ENCODE results near the gene EGFR.

EGFR gene

DNA sequence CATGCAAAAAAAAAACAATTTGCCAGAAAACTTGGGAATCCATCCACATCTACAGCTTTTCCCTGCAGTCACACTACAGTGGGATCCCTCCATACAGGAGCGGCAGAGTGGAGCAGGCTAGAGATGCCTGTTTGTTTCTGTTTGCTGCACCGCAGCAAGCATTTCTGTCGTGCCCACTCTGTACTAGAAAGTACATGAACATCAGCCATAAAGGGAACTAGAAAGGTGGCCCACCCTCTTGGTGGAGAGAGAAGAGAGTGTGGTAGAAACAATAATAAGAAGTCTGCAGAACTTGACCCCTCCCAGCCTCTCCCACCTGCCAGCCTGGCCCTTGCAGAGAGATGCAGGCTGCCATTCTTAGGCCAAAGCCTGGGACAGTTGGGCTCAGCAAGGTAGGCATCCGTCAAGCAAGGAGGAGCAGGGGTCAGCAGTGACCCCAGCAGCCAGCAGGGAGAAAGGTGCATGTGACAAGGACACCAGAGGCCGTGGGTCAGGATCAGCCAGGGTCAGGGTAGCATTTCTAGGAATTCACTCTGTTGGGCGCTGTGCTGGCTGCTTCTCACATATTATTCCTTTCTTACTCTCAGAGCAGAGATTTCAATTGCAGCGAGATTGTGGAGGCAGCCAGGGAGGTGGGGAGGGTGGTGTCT lies 171.8 kb downstream of the EGFR start:
- DNase-seq (ENCODE audit: low spot score), result no peak

DNA sequence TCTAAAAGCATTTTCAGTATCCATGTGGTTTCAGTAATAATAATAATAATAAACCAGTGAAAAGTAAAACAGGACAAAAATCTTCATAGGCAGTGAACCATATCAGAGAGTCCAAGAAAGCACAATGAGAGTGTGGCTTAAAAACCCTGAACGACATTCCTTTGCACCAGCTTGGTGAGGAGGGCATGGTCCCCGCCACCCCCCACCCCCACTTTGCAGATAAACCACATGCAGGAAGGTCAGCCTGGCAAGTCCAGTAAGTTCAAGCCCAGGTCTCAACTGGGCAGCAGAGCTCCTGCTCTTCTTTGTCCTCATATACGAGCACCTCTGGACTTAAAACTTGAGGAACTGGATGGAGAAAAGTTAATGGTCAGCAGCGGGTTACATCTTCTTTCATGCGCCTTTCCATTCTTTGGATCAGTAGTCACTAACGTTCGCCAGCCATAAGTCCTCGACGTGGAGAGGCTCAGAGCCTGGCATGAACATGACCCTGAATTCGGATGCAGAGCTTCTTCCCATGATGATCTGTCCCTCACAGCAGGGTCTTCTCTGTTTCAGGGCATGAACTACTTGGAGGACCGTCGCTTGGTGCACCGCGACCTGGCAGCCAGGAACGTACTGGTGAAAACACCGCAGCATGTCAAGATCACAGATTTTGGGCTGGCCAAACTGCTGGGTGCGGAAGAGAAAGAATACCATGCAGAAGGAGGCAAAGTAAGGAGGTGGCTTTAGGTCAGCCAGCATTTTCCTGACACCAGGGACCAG lies 172.5 kb downstream of the EGFR start:
- no peak for DNase-seq (ENCODE audit: low spot score)

DNA sequence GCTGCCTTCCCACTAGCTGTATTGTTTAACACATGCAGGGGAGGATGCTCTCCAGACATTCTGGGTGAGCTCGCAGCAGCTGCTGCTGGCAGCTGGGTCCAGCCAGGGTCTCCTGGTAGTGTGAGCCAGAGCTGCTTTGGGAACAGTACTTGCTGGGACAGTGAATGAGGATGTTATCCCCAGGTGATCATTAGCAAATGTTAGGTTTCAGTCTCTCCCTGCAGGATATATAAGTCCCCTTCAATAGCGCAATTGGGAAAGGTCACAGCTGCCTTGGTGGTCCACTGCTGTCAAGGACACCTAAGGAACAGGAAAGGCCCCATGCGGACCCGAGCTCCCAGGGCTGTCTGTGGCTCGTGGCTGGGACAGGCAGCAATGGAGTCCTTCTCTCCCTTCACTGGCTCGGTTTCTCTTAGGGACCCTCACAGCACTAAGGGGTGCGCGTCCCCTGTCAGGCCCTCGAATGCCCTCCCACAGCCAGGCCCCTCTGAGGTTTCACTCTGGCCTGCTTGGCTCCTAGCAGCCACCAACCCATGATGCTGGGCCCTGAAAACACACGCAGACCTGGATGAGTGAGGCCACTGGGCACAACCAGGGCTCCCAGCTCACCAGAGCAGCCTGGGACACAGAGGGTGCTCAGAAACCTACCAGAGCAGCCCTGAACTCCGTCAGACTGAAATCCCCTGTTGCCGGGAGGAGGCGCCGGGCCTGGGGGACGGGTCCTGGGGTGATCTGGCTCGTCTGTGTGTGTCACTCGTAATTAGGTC lies 173.3 kb downstream of the EGFR start:
- DNase-seq (ENCODE audit: low spot score), result no peak

- no peak for DNase-seq (ENCODE audit: low spot score)
Observed at GRCh38 chr7:55192723-55193122, 173.9 kb downstream of the EGFR start.

DNA sequence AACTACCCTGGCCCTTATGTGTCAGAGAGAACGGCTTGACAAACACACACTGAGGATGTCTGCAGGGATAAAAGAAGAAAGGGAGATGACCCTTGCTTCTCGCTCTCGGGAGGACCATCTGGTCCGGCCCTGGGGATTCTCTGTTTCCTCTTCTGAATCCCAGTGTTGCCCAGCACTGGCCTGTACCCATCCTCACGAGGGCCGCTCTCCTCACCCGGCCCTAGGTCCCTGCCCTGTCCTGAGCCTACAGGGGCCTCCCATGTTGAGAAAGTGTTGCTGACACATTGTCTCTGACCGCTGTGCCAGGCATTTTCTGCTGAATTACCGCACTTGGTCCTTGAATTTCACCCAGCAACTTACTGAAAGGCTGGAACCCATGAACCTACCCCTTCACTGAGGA lies 174.4 kb downstream of the EGFR start:
- no peak for DNase-seq (ENCODE audit: low spot score)

GRCh38 chr7:55194522-55194921 lies 175.7 kb downstream of the EGFR start:
- DNase-seq (ENCODE audit: low spot score), result no peak

- DNase-seq (ENCODE audit: low spot score), result no peak
Observed at GRCh38 chr7:55198634-55199392, 180.0 kb downstream of the EGFR start.

DNA sequence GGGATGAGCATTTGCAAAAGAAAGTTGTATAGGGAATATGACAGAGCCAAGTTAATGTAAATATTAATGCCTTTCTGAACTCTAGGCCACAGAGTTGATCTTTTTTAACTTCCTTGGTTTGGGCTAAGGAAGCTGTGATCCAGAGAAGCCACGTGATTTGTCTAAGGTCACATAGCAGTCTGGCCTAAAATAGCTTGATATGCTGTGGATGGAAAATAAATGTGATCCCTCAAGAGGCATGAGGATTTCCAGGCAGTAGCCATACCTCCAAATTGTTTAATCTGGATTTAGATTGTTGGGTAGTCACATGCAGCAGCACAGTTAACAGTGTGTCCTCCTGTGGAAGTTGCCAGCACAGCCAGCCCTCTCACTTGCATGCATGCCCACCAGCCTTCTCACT lies 180.6 kb downstream of the EGFR start:
- DNase-seq (ENCODE audit: low spot score), result no peak

DNA sequence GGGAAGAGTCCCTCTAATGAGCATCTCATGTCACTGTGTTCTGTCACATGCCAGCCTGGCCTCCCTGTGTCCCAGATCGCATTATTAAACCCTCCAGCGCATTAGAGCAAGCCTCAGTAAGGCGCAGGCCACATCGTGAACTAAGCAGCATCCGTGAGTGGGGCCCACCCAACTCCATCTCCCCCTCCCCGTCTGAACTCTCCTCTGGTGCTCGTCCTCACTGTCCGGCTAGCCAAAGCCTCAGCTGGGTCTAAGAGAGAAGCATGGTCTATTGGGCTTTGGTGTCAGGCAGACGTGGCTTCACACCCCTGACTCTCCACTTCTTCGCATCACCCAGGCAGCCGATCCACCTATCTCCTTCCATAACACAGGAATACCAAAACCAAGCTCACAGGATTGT lies 181.6 kb downstream of the EGFR start:
- no peak for DNase-seq (ENCODE audit: low spot score)

DNA sequence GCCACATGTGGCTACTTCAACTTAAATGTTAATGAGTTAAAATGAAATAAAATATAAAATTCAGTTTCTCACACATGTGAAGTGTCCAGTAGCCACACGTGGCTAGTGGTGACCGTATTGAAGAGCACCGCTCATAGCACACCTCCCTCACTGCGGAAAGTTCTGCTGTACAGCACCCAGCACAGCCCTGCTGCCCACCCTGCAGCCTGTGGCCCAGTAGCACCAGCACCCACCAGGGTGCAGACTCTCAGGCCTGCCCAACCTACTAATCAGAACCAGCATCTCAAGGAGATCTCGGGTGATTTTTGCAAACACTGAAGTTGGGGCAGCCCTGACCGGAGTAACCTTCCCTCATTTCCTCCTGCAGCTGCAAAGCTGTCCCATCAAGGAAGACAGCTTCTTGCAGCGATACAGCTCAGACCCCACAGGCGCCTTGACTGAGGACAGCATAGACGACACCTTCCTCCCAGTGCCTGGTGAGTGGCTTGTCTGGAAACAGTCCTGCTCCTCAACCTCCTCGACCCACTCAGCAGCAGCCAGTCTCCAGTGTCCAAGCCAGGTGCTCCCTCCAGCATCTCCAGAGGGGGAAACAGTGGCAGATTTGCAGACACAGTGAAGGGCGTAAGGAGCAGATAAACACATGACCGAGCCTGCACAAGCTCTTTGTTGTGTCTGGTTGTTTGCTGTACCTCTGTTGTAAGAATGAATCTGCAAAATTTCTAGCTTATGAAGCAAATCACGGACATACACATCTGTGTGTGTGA lies 183.5 kb downstream of the EGFR start:
- DNase-seq (ENCODE audit: low spot score), result no peak

DNA sequence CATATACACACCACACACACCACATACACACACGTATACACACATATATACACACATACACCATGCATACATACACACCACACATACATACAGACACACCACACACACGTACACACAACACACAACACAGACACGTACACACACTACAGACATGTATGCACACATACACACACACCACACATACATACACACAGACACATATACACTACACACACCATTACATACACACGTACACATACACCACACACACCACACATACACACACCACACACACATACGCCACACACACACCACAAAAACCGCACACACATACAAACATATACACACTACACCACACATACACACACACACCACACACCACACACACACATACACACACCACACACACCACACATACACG lies 184.5 kb downstream of the EGFR start:
- DNase-seq (ENCODE audit: low spot score), result no peak

DNA sequence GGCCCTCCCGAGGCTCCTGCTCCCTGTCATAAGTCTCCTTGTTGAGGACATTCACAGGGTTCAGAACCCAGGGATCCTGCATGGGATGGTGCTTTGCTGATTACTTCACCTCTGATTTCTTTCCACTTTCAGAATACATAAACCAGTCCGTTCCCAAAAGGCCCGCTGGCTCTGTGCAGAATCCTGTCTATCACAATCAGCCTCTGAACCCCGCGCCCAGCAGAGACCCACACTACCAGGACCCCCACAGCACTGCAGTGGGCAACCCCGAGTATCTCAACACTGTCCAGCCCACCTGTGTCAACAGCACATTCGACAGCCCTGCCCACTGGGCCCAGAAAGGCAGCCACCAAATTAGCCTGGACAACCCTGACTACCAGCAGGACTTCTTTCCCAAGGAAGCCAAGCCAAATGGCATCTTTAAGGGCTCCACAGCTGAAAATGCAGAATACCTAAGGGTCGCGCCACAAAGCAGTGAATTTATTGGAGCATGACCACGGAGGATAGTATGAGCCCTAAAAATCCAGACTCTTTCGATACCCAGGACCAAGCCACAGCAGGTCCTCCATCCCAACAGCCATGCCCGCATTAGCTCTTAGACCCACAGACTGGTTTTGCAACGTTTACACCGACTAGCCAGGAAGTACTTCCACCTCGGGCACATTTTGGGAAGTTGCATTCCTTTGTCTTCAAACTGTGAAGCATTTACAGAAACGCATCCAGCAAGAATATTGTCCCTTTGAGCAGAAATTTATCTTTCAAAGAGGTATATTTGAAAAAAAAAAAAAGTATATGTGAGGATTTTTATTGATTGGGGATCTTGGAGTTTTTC lies 186.5 kb downstream of the EGFR start:
- DNase-seq (ENCODE audit: low spot score), result no peak

DNA sequence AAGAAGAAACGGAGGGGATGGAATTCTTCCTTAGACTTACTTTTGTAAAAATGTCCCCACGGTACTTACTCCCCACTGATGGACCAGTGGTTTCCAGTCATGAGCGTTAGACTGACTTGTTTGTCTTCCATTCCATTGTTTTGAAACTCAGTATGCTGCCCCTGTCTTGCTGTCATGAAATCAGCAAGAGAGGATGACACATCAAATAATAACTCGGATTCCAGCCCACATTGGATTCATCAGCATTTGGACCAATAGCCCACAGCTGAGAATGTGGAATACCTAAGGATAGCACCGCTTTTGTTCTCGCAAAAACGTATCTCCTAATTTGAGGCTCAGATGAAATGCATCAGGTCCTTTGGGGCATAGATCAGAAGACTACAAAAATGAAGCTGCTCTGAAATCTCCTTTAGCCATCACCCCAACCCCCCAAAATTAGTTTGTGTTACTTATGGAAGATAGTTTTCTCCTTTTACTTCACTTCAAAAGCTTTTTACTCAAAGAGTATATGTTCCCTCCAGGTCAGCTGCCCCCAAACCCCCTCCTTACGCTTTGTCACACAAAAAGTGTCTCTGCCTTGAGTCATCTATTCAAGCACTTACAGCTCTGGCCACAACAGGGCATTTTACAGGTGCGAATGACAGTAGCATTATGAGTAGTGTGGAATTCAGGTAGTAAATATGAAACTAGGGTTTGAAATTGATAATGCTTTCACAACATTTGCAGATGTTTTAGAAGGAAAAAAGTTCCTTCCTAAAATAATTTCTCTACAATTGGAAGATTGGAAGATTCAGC lies 187.6 kb downstream of the EGFR start:
- no peak for DNase-seq (ENCODE audit: low spot score)

- DNase-seq (ENCODE audit: low spot score), result no peak
Observed at GRCh38 chr7:55207436-55208125, 188.8 kb downstream of the EGFR start.

DNA sequence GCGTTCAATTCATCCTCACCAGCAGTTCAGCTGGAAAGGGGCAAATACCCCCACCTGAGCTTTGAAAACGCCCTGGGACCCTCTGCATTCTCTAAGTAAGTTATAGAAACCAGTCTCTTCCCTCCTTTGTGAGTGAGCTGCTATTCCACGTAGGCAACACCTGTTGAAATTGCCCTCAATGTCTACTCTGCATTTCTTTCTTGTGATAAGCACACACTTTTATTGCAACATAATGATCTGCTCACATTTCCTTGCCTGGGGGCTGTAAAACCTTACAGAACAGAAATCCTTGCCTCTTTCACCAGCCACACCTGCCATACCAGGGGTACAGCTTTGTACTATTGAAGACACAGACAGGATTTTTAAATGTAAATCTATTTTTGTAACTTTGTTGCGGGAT lies 190.5 kb downstream of the EGFR start:
- no peak for DNase-seq (ENCODE audit: low spot score)

- no peak for DNase-seq (ENCODE audit: low spot score)
Observed at GRCh38 chr7:55210176-55210575, 191.4 kb downstream of the EGFR start.

DNA sequence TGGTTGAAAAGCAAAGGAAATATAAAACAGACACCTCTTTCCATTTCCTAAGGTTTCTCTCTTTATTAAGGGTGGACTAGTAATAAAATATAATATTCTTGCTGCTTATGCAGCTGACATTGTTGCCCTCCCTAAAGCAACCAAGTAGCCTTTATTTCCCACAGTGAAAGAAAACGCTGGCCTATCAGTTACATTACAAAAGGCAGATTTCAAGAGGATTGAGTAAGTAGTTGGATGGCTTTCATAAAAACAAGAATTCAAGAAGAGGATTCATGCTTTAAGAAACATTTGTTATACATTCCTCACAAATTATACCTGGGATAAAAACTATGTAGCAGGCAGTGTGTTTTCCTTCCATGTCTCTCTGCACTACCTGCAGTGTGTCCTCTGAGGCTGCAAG lies 191.9 kb downstream of the EGFR start:
- no peak for DNase-seq (ENCODE audit: low spot score)

DNA sequence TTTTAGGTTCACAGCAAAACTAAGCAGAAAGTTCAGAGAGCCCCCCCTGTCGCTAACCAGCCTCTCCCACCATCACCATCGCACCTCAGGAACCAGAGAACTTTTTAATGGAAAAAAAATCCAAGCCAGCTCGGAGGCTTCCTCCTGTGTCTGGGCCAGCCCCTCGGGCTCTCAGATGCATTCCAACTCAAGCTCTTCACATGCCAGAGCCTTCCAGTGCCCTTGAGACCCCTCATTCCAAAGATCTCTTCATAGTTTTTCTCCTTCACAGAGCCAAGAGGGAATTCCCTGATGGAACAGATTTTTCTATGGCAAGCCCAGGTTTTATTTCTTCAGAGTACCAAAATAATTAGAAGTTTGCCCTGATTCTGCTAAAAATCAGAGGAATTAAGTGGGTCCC lies 192.9 kb downstream of the EGFR start:
- no peak for DNase-seq (ENCODE audit: low spot score)

GRCh38 chr7:55212176-55212575 lies 193.4 kb downstream of the EGFR start:
- DNase-seq (ENCODE audit: low spot score), result no peak
